IMR-90 (cell line): ENCODE data around the gene GNAZ. TPM values are rescaled to one million over a fixed set of nuclear protein-coding genes. Genes with fewer than 3 reads are reported as not detected.

Experiments
- ATAC-seq: fragments of 200-7000 bp; cut with Tn5 transposase; 2 replicates; pipeline ENCODE4 v1.9.1; 2020; ENCODE audit warnings: low read depth, mild to moderate bottlenecking, moderate library complexity
- BruUV-seq: library from RNA; stranded (reverse); fragments of 400-500 nt; replicated peaks from 2 replicates; lab custom pipeline; 2021; lab: Mats Ljungman, UMichigan
- CTCF ChIA-PET: fragments of 300-600 bp; formaldehyde crosslinking; extraction: SDS; loops from one replicate; lab custom pipeline; 2021; ENCODE audit warnings: antibody characterized with exemption; lab: Yijun Ruan, JAX
- POLR2A ChIA-PET: fragments of 300-600 bp; sonication (Branson Sonifier 250); formaldehyde crosslinking; loops from one replicate; lab custom pipeline; 2022; ENCODE audit warnings: antibody characterized with exemption; ENCODE audit not compliant: unreplicated experiment; lab: Charles Lee
- DNase-seq: peaks from one replicate; pipeline ENCODE4 v3.0.0; 2013
- H2AFZ ChIP-seq: replicated peaks from 2 replicates; pipeline ENCODE3; 2013; ENCODE audit warnings: low read length, mild to moderate bottlenecking; ENCODE audit not compliant: poor library complexity
- H2AK5ac ChIP-seq: 2 replicates; pipeline ENCODE4 v1.6.1; 2013; ENCODE audit warnings: low read depth, low read length, inconsistent platforms
- H2AK9ac ChIP-seq: replicated peaks from 2 replicates; pipeline ENCODE3; 2013; ENCODE audit warnings: mild to moderate bottlenecking, low read depth, low read length, moderate library complexity; ENCODE audit not compliant: poor library complexity
- H2BK120ac ChIP-seq: 2 replicates; pipeline ENCODE4 v1.6.1; 2013; ENCODE audit warnings: low read depth, low read length, inconsistent platforms
- H2BK15ac ChIP-seq: 3 replicates; pipeline ENCODE4 v1.6.1; 2013; ENCODE audit warnings: low read depth, low read length, inconsistent platforms
- H2BK20ac ChIP-seq: 2 replicates; pipeline ENCODE4 v1.6.1; 2013; ENCODE audit warnings: low read depth, mild to moderate bottlenecking, inconsistent platforms, low read length, moderate library complexity
- H2BK5ac ChIP-seq: 2 replicates; pipeline ENCODE4 v1.6.1; 2013; ENCODE audit warnings: mild to moderate bottlenecking, low read depth, low read length, inconsistent platforms; ENCODE audit not compliant: poor library complexity, severe bottlenecking
- H3K14ac ChIP-seq: replicated peaks from 2 replicates; pipeline ENCODE4 v1.6.1; 2013; ENCODE audit warnings: low read depth, low read length, inconsistent platforms
- H3K18ac ChIP-seq: 2 replicates; pipeline ENCODE4 v1.6.1; 2013; ENCODE audit warnings: low read depth, low read length, control low read depth
- H3K23ac ChIP-seq: 2 replicates; pipeline ENCODE4 v1.6.1; 2013; ENCODE audit warnings: low read depth, low read length, inconsistent platforms
- H3K27ac ChIP-seq: 2 replicates; pipeline ENCODE4 v1.5.1; 2013; ENCODE audit warnings: mild to moderate bottlenecking, control low read depth, low read length; ENCODE audit not compliant: insufficient read depth
- H3K27me3 ChIP-seq: 2 replicates; pipeline ENCODE4 v1.6.1; 2013; ENCODE audit warnings: low read length; ENCODE audit not compliant: control insufficient read depth, insufficient read depth
- H3K36me3 ChIP-seq: 2 replicates; pipeline ENCODE4 v1.6.1; 2013; ENCODE audit warnings: low read length, mixed read lengths; ENCODE audit not compliant: control insufficient read depth, insufficient read depth
- H3K4ac ChIP-seq: 2 replicates; pipeline ENCODE4 v1.6.1; 2013; ENCODE audit warnings: low read depth, low read length, inconsistent platforms
- H3K4me1 ChIP-seq: 2 replicates; pipeline ENCODE4 v1.6.1; 2013; ENCODE audit warnings: low read length, mixed read lengths; ENCODE audit not compliant: control insufficient read depth, insufficient read depth
- H3K4me2 ChIP-seq: 2 replicates; pipeline ENCODE4 v1.6.1; 2013; ENCODE audit warnings: low read depth, mild to moderate bottlenecking, control low read depth, low read length, moderate library complexity
- H3K4me3 ChIP-seq: 2 replicates; pipeline ENCODE4 v1.5.1; 2013; ENCODE audit warnings: low read depth, mild to moderate bottlenecking, control low read depth, low read length, moderate library complexity; ENCODE audit not compliant: insufficient read depth
- H3K56ac ChIP-seq: 2 replicates; pipeline ENCODE4 v1.6.1; 2013; ENCODE audit warnings: low read length, inconsistent platforms; ENCODE audit not compliant: insufficient read depth; ENCODE audit errors: extremely low read depth
- H3K79me1 ChIP-seq, 2 experiments: 2 replicates each; pipeline ENCODE4 v1.6.1; 2013; ENCODE audit warnings: low read length in 2 of 2, inconsistent platforms in 1 of 2, low read depth in 1 of 2
- H3K9ac ChIP-seq: 2 replicates; pipeline ENCODE4 v1.6.1; 2013; ENCODE audit warnings: low read depth, low read length, control low read depth
- H3K9me1 ChIP-seq: 2 replicates; pipeline ENCODE4 v1.6.1; 2013; ENCODE audit warnings: low read length, inconsistent platforms; ENCODE audit not compliant: insufficient read depth
- H3K9me3 ChIP-seq: 2 replicates; pipeline ENCODE4 v1.6.1; 2013; ENCODE audit warnings: low read length; ENCODE audit not compliant: control insufficient read depth, insufficient read depth
- H4K20me1 ChIP-seq: 2 replicates; pipeline ENCODE4 v1.6.1; 2013; ENCODE audit warnings: low read length, inconsistent platforms; ENCODE audit not compliant: insufficient read depth
- H4K5ac ChIP-seq: 2 replicates; pipeline ENCODE4 v1.6.1; 2013; ENCODE audit warnings: mild to moderate bottlenecking, low read depth, low read length, control low read depth
- H4K8ac ChIP-seq, 2 experiments: 2 replicates each; pipeline ENCODE4 v1.6.1; 2013; ENCODE audit warnings: low read depth in 2 of 2, low read length in 2 of 2, control low read depth in 1 of 2, inconsistent platforms in 1 of 2
- H4K91ac ChIP-seq: 2 replicates; pipeline ENCODE4 v1.6.1; 2013; ENCODE audit warnings: low read depth, low read length, inconsistent platforms; ENCODE audit not compliant: insufficient read depth
- CEBPB ChIP-seq: IDR thresholded peaks from 2 replicates; pipeline ENCODE4 v1.6.1; 2012; ENCODE audit warnings: low read depth, low read length, improper control_type of control experiment
- RAD21 ChIP-seq: IDR thresholded peaks from 2 replicates; pipeline ENCODE4 v1.6.1; 2012; ENCODE audit warnings: low read length, improper control_type of control experiment
- RFX5 ChIP-seq: IDR thresholded peaks from 2 replicates; pipeline ENCODE4 v1.8.0; 2012; ENCODE audit warnings: low read depth, mild to moderate bottlenecking, low read length, moderate library complexity
- WGBS, 2 experiments: methylation state at CpG; one replicate each; pipeline versions ENCODE4 v1.1.5 to v1.1.7; 2013; ENCODE audit warnings: missing lambda C conversion rate in 2 of 2; ENCODE audit not compliant: insufficient read length in 1 of 2; ENCODE audit errors: extremely low coverage in 2 of 2; 5-methylcytosine and 5-hydroxymethylcytosine counted together
- dilution Hi-C: fragments of 300-500 bp; cut with HindIII; formaldehyde crosslinking; loops from one replicate; pipeline ENCODE4 v1.14.3; 2018; ENCODE audit warnings: low sequenced_read_pairs; ENCODE audit not compliant: unreplicated experiment
- in situ Hi-C: fragments of 300-500 bp; cut with MboI; formaldehyde crosslinking; loops from 3 replicates; pipeline ENCODE4 v1.14.3; 2019; ENCODE audit warnings: low sequenced_read_pairs, inconsistent platforms, mixed read lengths
- intact Hi-C: fragments of 100-400 bp; cut with micrococcal nuclease; formaldehyde crosslinking; loops from 2 replicates; pipeline ENCODE4 v1.10.0; 2022
- polyA plus RNA-seq, 3 experiments: library from polyadenylated mRNA; depleted of rRNA; stranded (reverse); fragments of >200 nt; gene quantifications; 2 replicates each; pipeline ENCODE4 v1.2.3, GENCODE V29; 2012; ENCODE audit warnings: low replicate concordance in 1 of 3
- total RNA-seq: library from RNA; depleted of rRNA; stranded (reverse); fragments of >200 nt; gene quantifications from 2 replicates; pipeline ENCODE4 v1.2.3, GENCODE V29; 2012

GNAZ gene
- total and polyA plus RNA-seq, 2 of the 4 experiments (the other 2 are of a cell fraction): 1.5 to 2.5 TPM

DNA sequence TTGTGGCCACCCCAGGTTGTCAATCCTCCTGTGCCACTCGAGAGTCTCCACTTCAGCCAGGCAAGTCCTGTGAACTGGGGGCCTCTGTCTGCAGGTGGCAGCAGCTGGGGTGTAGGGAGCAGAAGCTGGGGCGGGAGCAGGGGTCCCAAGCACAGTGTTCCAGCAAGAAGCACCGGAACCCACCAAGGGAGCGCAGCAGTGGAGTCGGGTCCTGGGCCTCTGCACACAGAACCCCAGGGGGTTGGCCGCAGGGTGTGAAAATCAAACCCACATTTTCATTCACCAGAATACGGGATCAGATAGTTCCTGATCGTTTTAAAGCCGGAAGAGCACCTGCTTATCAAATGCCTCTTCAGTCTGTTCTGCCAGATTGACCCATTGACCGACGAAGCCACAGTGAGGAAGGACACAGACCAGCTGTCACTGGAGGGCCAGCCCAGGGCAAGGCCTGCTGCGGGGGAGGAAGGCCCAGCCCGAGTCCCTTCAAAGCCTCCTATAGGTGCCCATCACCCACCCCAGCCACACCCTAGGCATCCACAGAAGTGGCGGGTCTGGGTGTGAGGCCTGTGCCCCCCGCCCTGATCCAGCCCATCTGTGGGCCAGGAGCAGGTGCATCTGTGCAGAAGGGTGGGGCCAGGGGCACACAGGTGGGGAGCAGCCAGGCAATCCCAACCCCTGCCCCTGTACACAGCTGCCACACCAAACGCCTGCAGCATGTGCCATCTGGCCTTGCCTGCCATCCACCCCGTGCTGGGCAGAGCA lies 37.3 kb downstream of the GNAZ start:
- no peak overlapping the region for H3K4me2 ChIP-seq
- TF ChIP-seq CEBPB: no peak
- TF ChIP-seq RAD21: no peak
- TF ChIP-seq RFX5: no peak
- H2BK5ac ChIP-seq: no peak overlapping the region
- no peak overlapping the region for H3K9ac ChIP-seq
- H3K4me3 ChIP-seq: no peak overlapping the region
- no peaks in the 10 kb centered on the region for H3K36me3 ChIP-seq
- no peak overlapping the region for H3K4ac ChIP-seq
- no peak overlapping the region for H3K56ac ChIP-seq
- in situ Hi-C loops: no loop called here
- no peak overlapping the region for H2BK20ac ChIP-seq
- no peak overlapping the region for H2AK9ac ChIP-seq
- intact Hi-C loops: no loop called here
- no peak overlapping the region for H4K8ac ChIP-seq
- no peak overlapping the region for H2AK5ac ChIP-seq
- no peaks in the 10 kb centered on the region for H3K9me1 ChIP-seq
- WGBS, 2 experiments: 100% methylated on average over 4 of the region's 17 CpGs; no CpG with 5 or more reads in 1 of the 2 experiments
- no peak overlapping the region for H3K14ac ChIP-seq
- no peak overlapping the region for H4K5ac ChIP-seq
- H2BK15ac ChIP-seq: no peak overlapping the region
- H2BK120ac ChIP-seq: no peak overlapping the region
- H3K4me1 ChIP-seq: no peaks in the 10 kb centered on the region
- H2AFZ ChIP-seq: peak overlapping the region; percentile 33
- DNase-seq (no peak), ATAC-seq (no peak)
- H4K91ac ChIP-seq: no peak overlapping the region
- dilution Hi-C loops: no loop called here
- H3K9me3 ChIP-seq: no peaks in the 10 kb centered on the region
- ChIA-PET CTCF (no interaction called here), POLR2A (no interaction called here)
- peaks cover 6% of the 10 kb centered on the region; the same call in 1 of the 2 replicates for H3K27me3 ChIP-seq
- H4K20me1 ChIP-seq: no peaks in the 10 kb centered on the region
- no peak overlapping the region for H3K23ac ChIP-seq
- H3K79me1 ChIP-seq: no peaks in the 10 kb centered on the region
- no peak overlapping the region for H3K18ac ChIP-seq
- H3K27ac ChIP-seq: no peak overlapping the region
- no TSS peak for BruUV-seq
